Testis (tissue), 3 donors: ENCODE results near the gene PIGU. TPM values are rescaled to one million over a fixed set of nuclear protein-coding genes. Genes with fewer than 3 reads are reported as not detected.

ENCODE experiments used
- DNase-seq: peaks from one replicate; pipeline ENCODE4 v3.0.0-alpha.2; 2019
- H3K27ac ChIP-seq, 2 donors: fragments of 200-600 bp; sonication (generic); one replicate each; pipeline ENCODE4 v1.5.1; 2019
- H3K27me3 ChIP-seq: fragments of 200-600 bp; sonication (generic); one replicate; pipeline ENCODE4 v1.5.1; 2019
- H3K36me3 ChIP-seq: fragments of 200-600 bp; sonication (generic); one replicate; pipeline ENCODE4 v1.5.1; 2017; ENCODE audit warnings: low read depth; ENCODE audit errors: missing control alignments
- H3K4me1 ChIP-seq: fragments of 200-600 bp; sonication (generic); one replicate; pipeline ENCODE4 v1.5.1; 2019
- H3K4me3 ChIP-seq, 2 donors: fragments of 200-600 bp; sonication (generic); one replicate each; pipeline ENCODE4 v1.5.1; 2017 to 2019
- H3K9me3 ChIP-seq: fragments of 200-600 bp; sonication (generic); one replicate; pipeline ENCODE4 v1.5.1; 2017
- POLR2A ChIP-seq: fragments of 450-650 bp; IDR thresholded peaks from one replicate; pipeline ENCODE4 v1.6.1; 2017; ENCODE audit warnings: antibody characterized with exemption, mild to moderate bottlenecking, moderate library complexity
- WGBS, 2 donors: methylation state at CpG; one replicate each; pipeline ENCODE4 v1.1.5; 2018; 5-methylcytosine and 5-hydroxymethylcytosine counted together
- intact Hi-C: fragments of 100-400 bp; cut with DNase I; formaldehyde crosslinking; loops from one replicate; pipeline ENCODE4 v1.15.1; 2023; ENCODE audit warnings: low total_unique reads
- polyA plus RNA-seq: library from polyadenylated mRNA; stranded (reverse); fragments of 350-450 nt; fragmentation: Illumina TruSeq; extraction: RNeasy Lipid Tissue Mini Kit (QIAGEN cat#74804); gene quantifications from one replicate; pipeline ENCODE4 v1.2.3, GENCODE V29; 2014; ENCODE audit warnings: low read depth, low replicate concordance; ENCODE audit not compliant: insufficient read depth
- total RNA-seq, 2 donors: library from RNA; depleted of rRNA; stranded (reverse); fragments of >200 nt; gene quantifications; one replicate each; pipeline ENCODE4 v1.2.3, GENCODE V29; 2016
- TF ChIP-seq, protein P1 (sequence below), 3 experiments: fragments of 450-650 bp in 2 of 3; fragments of 200-600 bp in 1 of 3; sonication (generic) in 1 of 3; IDR thresholded peaks; one replicate each; pipeline ENCODE4 v1.5.1; 2016 to 2019; ENCODE audit warnings: antibody characterized with exemption in 3 of 3, mild to moderate bottlenecking in 2 of 3, moderate library complexity in 1 of 3

PIGU gene
- total and polyA plus RNA-seq, 3 donors from 2014 or later = 35.0 to 48.9 (median 35.7) TPM

- no peaks in the 10 kb centered on the region for H3K36me3 ChIP-seq
- TF ChIP-seq, protein P1, sequence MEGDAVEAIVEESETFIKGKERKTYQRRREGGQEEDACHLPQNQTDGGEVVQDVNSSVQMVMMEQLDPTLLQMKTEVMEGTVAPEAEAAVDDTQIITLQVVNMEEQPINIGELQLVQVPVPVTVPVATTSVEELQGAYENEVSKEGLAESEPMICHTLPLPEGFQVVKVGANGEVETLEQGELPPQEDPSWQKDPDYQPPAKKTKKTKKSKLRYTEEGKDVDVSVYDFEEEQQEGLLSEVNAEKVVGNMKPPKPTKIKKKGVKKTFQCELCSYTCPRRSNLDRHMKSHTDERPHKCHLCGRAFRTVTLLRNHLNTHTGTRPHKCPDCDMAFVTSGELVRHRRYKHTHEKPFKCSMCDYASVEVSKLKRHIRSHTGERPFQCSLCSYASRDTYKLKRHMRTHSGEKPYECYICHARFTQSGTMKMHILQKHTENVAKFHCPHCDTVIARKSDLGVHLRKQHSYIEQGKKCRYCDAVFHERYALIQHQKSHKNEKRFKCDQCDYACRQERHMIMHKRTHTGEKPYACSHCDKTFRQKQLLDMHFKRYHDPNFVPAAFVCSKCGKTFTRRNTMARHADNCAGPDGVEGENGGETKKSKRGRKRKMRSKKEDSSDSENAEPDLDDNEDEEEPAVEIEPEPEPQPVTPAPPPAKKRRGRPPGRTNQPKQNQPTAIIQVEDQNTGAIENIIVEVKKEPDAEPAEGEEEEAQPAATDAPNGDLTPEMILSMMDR (IDR thresholded peaks at IDR 0.05) = no peak
- TF ChIP-seq POLR2A = no peak
- WGBS, 2 donors = 96 to 100% methylated on average over 1 of the region's 1 CpG
- peaks cover 14% of the 10 kb centered on the region for H3K4me1 ChIP-seq
- peak overlapping the region in 1 of 2 donors; percentile 100 for H3K27ac ChIP-seq
- no peaks in the 10 kb centered on the region for H3K9me3 ChIP-seq
- intact Hi-C loops = no loop called here
- DNase-seq = no peak
- no peaks in the 10 kb centered on the region for H3K27me3 ChIP-seq
- no peak overlapping the region for H3K4me3 ChIP-seq
Observed at GRCh38 chr20:34706302-34706875, 29.5 kb upstream of the PIGU start.

DNA sequence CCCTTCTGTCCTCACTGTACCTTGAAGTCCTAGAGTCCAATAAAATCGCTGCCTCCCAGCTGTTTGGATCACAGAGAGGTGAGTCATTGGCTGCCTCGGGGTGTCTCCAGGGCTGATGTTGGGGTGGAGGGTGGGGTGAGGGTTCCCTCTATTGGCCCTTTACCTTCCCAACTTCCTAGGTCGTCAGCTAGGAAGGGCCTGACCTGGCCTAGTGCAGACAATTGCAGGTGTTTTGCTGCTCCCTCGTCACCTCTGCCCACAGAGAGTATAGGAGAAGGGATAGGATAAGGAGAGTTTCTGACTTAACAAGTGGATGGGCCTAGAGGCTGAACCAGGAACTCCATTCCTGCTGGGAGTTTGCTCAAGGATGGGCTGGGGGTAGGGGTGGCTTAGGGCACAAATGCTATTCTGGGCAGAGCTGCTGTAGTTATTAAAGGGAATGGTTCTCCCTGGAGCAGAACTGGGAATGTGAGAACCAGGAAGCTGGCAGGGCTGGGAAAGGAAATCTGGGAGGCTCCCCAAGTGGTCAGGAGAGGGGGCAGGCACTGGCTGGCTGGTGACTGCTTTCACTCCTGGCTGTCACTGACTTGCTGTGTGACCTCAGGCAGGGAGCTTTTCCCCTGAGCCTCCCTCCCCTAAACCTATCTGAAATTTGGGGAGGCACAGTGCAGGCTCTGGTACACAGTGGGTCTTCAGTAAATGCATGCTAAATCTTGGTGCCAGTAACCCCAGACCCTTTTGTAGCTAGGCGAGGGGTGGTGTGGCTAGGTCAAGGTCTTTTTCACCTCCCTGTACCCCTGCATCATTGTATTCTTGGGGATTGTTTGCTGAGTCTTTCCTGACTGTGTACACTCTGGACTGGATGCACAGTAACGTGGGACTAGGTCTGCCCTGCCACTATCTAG is 28.8 kb upstream of the PIGU start:
- Histone ChIP-seq H3K9me3 (no peaks in the 10 kb centered on the region), H3K4me1 (peaks cover 13% of the 10 kb centered on the region), H3K27ac (peak overlapping the region; percentile 90 to 100), H3K4me3 (peak overlapping the region in 1 of 2 donors; percentile 77), H3K27me3 (no peaks in the 10 kb centered on the region), H3K36me3 (no peaks in the 10 kb centered on the region)
- TF ChIP-seq, protein P1 (IDR thresholded peaks at IDR 0.05) = peak in 2 of 3 experiments; percentile 8 to 11
- TF ChIP-seq POLR2A = no peak
- intact Hi-C loops = no loop called here
- peak; percentile 23 for DNase-seq
- 48 to 49% methylated on average over 4 to 6 of the region's 6 CpGs for whole genome bisulfite sequencing, 2 donors

DNA sequence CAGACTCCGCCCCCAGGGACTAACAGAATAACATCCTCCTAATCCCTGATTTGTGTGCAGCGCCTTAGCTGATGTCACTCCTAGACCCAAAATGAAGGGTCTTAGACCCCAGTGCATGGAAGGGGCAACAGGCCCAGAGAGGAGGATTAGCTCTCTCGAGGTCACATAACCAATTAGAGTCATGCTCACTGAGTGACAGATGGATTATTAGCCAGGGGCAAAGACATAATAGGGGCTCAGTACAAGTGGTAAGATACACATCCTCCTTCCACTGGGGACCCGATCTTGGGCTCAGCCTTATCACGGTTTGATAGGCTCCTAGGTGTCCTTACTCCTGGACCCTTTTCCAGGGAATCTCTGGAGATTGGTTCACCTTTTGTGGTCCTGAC is 28.1 kb upstream of the PIGU start:
- H3K36me3 ChIP-seq = no peaks in the 10 kb centered on the region
- H3K9me3 ChIP-seq = no peaks in the 10 kb centered on the region
- H3K27me3 ChIP-seq = no peaks in the 10 kb centered on the region
- peak overlapping the region; percentile 77 to 97 for H3K4me3 ChIP-seq
- intact Hi-C loops = no loop called here
- no peak for TF ChIP-seq POLR2A
- TF ChIP-seq, protein P1 (IDR thresholded peaks at IDR 0.05) = no peak
- H3K27ac ChIP-seq = peak overlapping the region; percentile 90 to 100
- WGBS, 2 donors = 12 to 32% methylated on average over 3 to 5 of the region's 5 CpGs
- peaks cover 10% of the 10 kb centered on the region for H3K4me1 ChIP-seq
- DNase-seq = no peak

GRCh38 chr20:34704177-34705007 is 27.5 kb upstream of the PIGU start, which contains the start of gene TP53INP2:
TP53INP2 (plus strand) TSS chr20:34704344; CDS start chr20:34708740, 4,396 bp downstream.
- WGBS, 2 donors = 1% methylated on average over 14 to 76 of the region's 82 CpGs
- intact Hi-C loops = no loop called here

More at GRCh38 chr20:34704177-34705007, 27.5 kb upstream of the PIGU start, which contains the start of gene TP53INP2:
- Histone ChIP-seq H3K9me3 (no peaks in the 10 kb centered on the region), H3K27me3 (no peaks in the 10 kb centered on the region), H3K4me1 (peaks cover 10% of the 10 kb centered on the region), H3K36me3 (no peaks in the 10 kb centered on the region), H3K4me3 (peak within 1 kb of the TSS; percentile 77 to 97), H3K27ac (peak within 1 kb of the TSS; percentile 90 to 100)
- TF ChIP-seq, protein P1 (IDR thresholded peaks at IDR 0.05) = peak in 1 of 3 experiments; percentile 11
- TF ChIP-seq POLR2A = peak; percentile 30
- DNase-seq = peak; percentile 97
